ENCODE measurements around the gene GFI1. TPM values are rescaled to one million over a fixed set of nuclear protein-coding genes. Genes with fewer than 3 reads are reported as not detected.
A peak's percentile ranks its signal among the peaks of the same experiment; 100 is the strongest.

Gene GFI1
- total RNA-seq, 1 donor, result 0.09 TPM

GRCh38 chr1:92488416-92488815 lies 1.7 kb upstream of the GFI1 start:
- no peak overlapping the region for H3K4me3 ChIP-seq (ENCODE audit: low read depth, low read length)
- no peak for TF ChIP-seq CTCF (IDR thresholded peaks at IDR 0.05; ENCODE audit: insufficient read depth, low read length)
- no peak for DNase-seq (ENCODE audit: low read depth)

- DNase-seq (ENCODE audit: low read depth), result no peak
- TF ChIP-seq CTCF (IDR thresholded peaks at IDR 0.05; ENCODE audit: insufficient read depth, low read length), result no peak
- H3K4me3 ChIP-seq (ENCODE audit: low read depth, low read length), result no peak overlapping the region
Observed at GRCh38 chr1:92487078-92487605, 417 bp upstream of the GFI1 start.

GRCh38 chr1:92485381-92486250 lies 1.1 kb downstream of the GFI1 start:
- peak; percentile 8 for DNase-seq (ENCODE audit: low read depth)
- peak overlapping the region; percentile 53 for H3K4me3 ChIP-seq (ENCODE audit: low read depth, low read length)
- peak; percentile 28 for TF ChIP-seq CTCF (IDR thresholded peaks at IDR 0.05; ENCODE audit: insufficient read depth, low read length)

- peak; percentile 14 for DNase-seq (ENCODE audit: low read depth)
- TF ChIP-seq CTCF (IDR thresholded peaks at IDR 0.05; ENCODE audit: insufficient read depth, low read length), result no peak
- H3K4me3 ChIP-seq (ENCODE audit: low read depth, low read length), result peak overlapping the region; percentile 53
Observed at GRCh38 chr1:92484472-92485380, 2.0 kb downstream of the GFI1 start.

DNA sequence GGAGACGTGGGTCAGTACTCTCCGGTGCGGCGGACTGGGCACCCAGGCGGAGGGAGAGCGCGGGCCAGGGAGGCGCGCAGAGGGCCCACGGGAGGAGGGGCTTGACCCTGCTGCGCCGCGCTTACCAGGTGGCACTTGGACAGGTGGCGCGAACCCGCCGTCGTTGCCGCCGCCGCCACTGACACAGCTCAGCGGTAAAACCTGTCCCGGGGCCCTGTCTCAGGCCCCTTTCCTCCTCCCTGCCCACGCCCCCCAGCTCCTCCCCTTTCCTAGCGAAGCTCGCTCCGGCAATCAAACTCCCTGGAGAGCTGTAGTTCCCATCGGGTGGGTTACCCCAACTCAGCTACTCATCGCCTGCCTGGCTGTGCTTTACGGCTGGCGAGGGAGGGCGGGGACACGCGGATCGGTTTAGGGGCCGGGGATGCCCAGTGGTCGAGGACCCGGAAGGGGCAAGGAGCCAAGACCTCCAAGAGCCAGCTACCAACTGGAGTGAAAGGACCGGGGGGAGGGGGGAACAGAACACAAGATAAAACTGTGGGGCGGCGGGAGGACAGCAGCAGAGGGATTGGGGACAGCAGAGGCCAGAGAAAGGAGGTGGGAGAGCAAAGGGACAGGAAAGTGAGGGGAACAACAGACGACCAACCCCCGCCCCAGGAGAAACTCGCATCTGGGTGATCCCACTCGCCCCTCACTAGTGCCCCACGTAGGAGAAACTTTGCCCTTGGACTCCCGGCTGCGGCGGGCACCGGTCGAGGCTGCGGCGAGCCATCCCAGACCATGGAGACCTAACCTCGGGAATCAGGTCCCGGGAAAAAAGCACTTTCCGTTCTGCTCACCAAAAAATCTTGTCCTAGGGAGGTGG lies 2.9 kb downstream of the GFI1 start:
- no peak for DNase-seq (ENCODE audit: low read depth)
- no peak for TF ChIP-seq CTCF (IDR thresholded peaks at IDR 0.05; ENCODE audit: insufficient read depth, low read length)
- no peak overlapping the region for H3K4me3 ChIP-seq (ENCODE audit: low read depth, low read length)

All from fibroblast of the aortic adventitia (primary cell).